Sigmoid colon (tissue), 3 donors: ENCODE data around the gene MDFI.
"Not testable (repeated sequence)": the region's sequence is repeated elsewhere in the genome, so short reads cannot be mapped to it uniquely, and the experiment has no call there.

Source experiments
- POLR2A ChIP-seq, 2 donors: fragments of 450-650 bp; IDR thresholded peaks; one replicate each; pipeline ENCODE4 v1.6.1; 2016; ENCODE audit warnings: antibody characterized with exemption in 2 of 2, mild to moderate bottlenecking in 2 of 2, moderate library complexity in 2 of 2
- TF ChIP-seq, protein P1 (sequence below), 4 experiments: fragments of 450-650 bp in 3 of 4; fragments of 200-600 bp in 1 of 4; IDR thresholded peaks; one replicate each; pipeline ENCODE4 v1.5.1; 2016 to 2019; ENCODE audit warnings: antibody characterized with exemption in 4 of 4, mild to moderate bottlenecking in 3 of 4, moderate library complexity in 2 of 4

GRCh38 chr6:41619193-41619592 is 19.1 kb upstream of the MDFI start:
- TF ChIP-seq, protein P1, sequence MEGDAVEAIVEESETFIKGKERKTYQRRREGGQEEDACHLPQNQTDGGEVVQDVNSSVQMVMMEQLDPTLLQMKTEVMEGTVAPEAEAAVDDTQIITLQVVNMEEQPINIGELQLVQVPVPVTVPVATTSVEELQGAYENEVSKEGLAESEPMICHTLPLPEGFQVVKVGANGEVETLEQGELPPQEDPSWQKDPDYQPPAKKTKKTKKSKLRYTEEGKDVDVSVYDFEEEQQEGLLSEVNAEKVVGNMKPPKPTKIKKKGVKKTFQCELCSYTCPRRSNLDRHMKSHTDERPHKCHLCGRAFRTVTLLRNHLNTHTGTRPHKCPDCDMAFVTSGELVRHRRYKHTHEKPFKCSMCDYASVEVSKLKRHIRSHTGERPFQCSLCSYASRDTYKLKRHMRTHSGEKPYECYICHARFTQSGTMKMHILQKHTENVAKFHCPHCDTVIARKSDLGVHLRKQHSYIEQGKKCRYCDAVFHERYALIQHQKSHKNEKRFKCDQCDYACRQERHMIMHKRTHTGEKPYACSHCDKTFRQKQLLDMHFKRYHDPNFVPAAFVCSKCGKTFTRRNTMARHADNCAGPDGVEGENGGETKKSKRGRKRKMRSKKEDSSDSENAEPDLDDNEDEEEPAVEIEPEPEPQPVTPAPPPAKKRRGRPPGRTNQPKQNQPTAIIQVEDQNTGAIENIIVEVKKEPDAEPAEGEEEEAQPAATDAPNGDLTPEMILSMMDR (IDR thresholded peaks at IDR 0.05), result not testable (repeated sequence)
- TF ChIP-seq POLR2A (IDR thresholded peaks at IDR 0.05), result not testable (repeated sequence)
